GM18499 (cell line): ENCODE data around the gene IDH3A.
"Not testable (repeated sequence)": the region's sequence is repeated elsewhere in the genome, so short reads cannot be mapped to it uniquely, and the experiment has no call there.

Source experiments
- ATAC-seq: cut with Tn5 transposase; IDR thresholded peaks from one replicate; pipeline ENCODE4 v1.9.1; 2021; ENCODE audit warnings: moderate number of reproducible peaks; ENCODE audit not compliant: insufficient read depth, unreplicated experiment

IDH3A gene

DNA sequence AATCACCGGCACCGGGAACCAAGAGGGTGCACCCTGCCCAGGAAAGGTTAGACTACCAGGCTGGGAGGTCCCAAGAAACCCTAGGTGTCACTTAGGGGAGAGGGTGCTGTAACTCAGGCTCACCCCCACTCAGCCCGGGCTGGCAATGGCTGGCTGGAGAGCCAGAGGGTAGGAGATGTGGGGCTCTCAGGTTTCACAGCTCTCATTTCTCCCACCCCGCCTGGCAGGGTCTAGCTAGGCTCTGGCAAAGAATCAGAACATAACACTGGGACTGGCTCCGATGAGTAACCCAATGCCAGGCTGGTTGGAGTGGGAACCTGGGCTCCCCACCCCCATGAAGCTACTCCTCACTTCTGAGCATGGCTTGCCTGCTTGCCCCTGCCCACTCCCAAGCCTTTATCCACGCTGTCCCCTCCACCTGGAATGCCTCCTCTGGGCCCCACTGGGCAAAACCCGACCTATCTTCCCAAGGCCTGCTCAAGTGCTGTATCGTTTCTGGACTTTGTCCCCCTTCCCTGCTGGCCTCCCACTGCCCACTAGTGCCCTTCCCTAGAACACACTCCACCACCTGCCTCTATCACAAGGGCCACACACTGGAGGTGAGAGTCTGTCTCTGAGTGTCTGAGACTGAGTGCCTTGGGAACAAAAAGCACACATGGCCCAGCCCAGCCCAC lies 19.9 kb upstream of the IDH3A start:
- no peak for ATAC-seq

DNA sequence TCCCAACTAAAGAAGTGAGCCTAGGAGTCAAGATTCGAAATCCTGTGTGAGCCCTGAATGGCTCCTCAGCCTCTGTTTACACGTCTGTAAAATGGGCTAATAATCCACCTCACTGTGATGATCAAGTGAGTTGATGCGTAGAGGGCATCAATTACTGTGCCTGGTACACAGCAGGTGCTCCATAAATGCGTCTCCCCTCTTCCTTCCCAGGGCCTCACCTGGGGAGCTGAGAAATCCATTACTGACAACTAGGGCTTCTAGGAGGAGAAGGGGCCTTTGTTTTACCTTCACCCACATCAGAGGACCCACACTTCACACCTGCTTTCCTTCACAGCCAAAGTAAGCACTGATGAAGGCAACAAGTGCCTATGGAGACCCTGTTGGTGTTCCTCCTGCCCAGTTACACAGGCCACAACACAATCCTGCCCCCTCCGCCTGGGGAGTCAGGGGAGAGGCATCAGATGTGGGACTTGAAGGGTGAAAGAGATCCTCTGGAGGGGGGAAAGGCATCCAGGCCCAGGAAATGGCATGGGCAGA lies 19.3 kb upstream of the IDH3A start:
- no peak for ATAC-seq

DNA sequence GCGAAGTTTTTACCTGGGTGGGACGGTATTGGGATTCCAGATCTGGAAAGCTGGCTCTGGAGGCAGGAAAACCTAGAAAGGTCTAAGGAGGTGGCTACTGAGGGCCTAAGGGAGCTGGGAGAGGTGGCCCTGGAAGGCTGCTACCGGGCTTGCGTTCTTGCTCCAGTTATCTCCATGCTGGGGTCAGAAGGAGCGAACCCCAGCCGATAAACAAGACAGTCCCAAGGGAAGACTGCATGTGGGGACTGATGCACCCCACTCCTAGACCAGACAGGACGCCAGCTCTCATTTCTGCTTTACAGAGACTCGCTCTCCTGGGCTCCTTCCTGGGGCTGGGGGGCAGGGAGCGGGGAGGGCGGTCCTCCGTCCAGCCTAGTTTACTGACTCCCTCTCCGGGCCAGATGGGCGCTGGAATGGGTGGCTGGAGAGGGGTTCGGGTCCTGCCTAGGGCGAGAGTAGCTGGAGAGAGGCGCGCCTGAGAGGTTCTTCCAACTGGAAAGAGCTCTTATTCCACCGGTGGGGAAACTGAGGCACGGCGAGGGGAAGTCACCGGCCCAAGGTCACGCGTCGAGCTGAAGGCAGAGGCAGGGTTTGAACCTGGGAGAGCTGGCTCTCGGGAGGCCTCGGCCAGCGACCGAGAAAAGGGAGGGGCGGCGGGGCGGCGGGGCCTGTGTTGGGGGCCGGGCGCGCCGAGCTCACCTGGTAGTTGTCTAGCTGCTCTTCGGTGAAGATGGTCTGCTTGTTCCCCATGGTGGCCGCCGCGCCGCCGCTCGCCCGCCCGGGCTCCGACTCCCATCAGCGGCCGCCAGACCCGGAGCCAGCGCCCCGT lies 18.5 kb upstream of the IDH3A start:
- ATAC-seq: no peak

DNA sequence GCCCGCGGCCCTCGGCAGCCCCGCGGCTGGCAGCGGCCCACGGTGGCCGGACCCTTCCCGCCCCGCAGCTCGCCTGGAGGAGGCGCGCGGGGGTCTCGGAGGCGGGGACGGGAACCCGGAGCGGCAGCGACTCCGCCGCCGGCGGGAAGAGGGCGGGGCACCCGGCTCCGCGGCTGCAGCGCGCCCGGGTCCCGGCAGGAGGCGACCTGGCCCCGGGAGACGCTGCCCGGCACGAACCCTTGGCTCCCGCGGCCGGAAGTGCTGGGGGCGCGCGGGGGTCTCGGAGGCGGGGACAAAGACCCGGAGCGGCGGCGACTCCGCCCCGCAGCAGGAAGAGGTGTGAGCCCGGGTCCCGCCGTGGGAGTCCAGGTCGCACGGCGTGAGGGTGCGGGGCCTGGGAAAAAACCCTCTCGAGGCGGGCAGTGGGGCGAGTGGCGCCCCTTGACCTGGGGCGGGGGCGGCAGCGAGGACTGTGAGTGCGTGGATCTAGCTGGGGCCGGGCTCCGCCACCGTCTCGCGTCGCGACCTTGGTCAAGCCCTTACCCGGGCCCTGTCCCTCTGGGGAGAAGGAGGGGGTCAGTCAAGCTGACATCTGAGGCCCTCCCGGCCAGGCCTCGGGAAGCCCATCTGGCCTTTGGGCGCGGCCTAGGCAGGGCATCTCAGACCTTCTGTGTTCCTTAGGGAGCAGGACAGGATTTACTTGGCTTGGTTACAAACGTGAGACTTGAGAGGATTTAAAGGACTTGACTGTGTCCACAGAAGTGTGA lies 17.7 kb upstream of the IDH3A start, which contains the start of gene CIB2:
TSS of gene CIB2 (minus strand) at position 151 of the 767 bp plus-strand sequence. CDS start 230 bp downstream, outside the sequence.
- no peak for ATAC-seq

DNA sequence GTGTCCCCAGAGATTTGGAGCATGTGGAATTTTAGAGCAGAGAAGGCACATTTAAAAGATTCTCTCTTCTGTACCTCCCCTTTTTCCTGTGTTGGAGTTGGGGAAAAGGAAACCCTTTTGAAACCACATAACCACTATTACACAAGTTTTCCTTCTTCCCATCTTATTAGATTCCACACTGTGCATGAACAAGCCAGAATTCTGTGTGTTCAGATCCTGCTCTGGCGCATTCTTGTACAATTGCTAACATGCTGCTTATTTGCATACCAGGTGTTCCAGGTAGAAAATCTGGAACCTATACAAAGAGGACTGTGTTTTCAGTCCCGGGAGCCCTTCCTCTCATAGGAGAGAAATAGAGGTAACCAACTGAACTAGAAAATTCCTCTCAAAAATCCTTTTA lies 15.4 kb upstream of the IDH3A start:
- ATAC-seq: no peak

DNA sequence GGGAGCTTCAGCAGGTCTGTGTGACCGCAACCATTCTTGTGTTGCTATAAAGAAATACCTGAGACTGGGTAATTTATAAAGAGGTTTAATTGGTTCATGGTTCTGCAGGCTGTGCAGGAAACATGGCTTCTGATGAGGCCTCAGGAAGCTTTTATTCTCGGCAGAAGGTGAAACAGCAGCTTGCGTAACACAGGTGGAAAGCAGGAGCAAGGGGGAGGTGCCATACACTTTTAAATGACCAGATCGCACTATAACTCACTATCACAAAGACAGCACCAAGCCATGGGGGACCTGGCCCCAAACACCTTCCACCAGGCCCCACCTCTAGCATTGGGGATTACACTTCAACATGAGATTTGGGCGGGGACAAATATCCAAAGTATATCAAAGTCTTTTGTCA lies 9.6 kb upstream of the IDH3A start:
- no peak for ATAC-seq

DNA sequence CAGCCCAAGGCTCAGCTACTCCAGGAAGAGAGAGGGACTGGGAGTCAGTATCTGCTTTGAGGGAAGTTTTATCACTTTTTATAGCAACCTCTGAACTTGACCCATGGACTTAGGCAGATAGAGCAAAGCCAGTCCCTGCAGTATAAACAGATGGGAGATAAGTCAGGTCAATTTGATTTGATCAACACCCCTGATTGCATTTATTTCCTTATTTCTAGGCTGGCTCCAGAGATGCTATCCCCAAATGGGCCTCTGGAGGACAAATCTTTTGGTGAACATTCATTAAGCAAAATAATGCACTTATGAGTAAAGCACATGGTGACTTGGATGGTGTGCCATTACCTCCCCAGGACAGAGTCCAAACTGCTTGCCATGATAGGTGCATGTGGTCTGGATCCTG lies 8.9 kb upstream of the IDH3A start:
- no peak for ATAC-seq

DNA sequence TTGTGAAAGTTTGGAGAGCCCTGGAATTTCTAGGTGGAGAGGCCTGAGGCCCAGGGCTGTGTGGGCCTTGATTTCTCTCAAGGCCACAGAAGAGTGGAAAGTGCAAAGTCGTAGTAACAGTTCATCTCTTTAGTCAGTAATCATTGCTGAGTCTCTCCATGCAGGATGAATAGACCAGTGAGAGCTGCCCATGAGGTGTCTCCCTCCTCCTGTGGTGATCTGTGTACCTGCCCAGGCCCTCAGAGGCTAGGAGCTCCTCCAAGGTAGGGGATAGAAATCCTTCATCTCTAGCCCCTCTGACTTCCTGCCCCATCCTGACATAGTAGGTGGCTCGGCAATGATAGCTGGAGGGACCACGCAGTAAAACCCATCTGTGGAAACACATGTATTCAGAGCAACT lies 6.8 kb upstream of the IDH3A start:
- no peak for ATAC-seq

DNA sequence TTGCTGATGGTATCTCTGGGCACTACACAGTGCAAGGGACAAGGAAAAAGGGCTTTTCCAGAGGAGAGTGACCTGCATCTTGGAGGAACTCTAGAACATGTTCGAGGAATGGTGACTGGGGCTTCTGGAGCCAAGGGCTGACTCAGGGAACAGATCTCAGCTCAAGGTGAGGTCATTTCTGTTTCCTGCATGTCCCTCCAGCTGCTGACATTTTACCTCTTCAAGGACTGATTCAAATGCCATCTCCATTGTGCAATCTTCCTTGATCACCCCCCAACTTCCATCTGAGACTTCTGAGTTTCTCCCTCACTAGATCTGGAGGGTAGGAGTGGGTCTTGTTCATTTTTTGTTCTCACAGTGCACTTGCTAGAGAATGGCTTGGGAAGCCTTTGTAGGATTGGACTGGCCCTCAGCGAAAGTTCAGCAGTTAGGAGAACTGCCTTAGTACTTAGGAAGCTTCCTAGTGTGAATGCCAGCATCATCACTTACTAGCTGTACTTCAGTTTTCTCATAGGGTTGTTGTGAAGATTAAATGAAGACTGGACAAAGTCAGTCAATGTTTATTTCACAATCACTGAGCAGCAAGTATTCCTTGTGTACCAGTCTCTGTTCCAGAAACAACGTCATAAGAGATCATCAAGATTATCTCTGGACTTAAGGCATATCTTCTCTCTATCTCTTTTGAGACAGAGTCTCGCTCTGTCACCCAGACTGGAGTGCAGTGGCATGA lies 2.6 kb upstream of the IDH3A start:
- ATAC-seq: no peak

DNA sequence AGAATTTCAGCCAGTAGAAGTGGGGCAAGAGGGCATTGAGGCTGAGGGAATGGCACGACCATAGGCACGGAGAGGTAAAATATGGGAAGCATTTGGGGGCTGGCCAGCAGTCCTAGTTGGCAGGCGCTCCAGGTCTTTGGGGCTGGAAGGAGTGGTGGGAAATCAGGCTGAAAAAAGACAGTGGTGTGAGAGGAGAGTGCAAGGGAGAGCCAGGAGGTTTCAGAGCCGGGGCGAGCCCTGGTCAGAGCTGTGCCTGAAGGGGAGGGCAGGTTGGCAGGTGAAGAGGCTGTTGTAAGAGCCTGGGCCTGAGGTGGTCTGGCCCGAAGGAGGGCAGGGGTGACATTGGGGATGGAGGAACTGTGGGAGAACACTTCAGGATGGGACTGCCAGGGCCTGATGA lies 1.6 kb upstream of the IDH3A start:
- no peak for ATAC-seq

DNA sequence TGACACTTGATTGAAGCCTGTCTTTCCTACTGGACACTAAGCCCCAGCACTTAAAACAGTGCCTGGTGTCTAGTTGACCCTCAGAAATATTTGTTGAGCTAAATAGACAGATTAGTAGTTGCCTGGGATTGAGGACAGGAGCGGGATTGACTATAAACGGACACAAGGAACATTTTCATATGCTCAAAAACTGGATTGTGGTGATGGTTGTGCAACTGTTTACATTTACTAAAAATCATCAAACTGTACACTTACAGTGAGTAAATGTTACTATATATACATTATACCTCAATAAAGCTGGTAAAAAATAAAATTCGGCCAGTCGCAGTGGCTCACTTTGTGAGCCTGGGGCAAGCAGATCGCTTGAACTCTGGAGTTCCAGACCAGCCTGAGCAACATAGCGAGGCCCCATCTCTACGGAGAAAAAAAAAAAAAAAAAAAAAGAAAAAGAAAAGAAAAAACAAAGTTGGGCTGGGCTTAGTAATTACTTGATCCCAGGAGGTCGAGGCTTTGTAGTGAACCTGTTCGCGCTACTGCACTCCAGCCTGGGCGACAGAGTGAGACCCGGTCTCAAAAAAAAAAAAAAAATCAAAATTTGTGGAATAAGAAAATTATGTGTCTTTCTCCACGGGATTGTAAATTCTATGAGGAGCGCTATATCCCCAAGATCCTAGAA lies 632 bp upstream of the IDH3A start:
- peak; percentile 11 for ATAC-seq

DNA sequence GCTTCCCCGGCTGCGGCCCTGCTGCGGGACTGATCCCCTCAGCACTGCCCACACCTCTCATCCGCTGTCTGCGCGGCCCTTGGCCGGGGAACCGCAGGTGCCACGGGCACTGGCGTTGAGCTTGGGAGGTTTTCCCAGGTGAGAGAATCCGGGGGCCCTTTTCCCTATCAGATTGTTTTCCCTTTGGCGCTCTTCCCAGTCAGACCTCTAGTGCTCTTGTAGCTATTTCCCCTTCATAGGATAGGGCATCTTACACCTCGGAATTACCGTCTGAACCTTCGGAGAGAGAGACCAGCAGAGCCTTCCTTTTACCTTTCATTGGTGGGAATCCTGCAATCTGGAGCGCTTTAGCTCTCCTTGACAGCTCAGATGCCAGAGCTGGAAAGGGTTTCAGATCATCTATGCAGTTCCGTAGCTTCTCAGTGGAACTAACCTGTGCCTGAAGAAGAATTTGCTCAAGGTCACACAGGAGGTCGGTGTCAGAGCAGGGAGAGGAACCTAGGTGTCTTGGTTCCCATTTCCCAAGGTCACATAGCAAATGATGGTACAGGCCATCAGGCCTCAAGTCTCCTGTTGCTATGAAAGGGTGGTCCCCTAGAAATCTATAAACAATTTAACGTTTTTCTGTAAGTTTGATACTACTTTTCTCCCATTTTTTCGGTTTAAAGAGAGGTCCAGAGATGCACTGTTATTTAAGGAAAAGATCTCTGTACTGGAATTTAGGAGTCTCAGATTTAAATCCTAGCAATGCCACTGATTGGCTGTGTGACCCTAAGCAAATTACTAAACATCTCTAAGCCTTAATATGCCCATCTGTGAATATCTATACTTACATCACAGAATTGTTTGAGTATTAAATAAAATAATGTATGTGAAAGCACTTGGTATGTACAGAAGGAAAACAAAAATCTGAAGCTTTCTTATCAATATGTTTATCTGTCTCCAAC lies 916 bp downstream of the IDH3A start:
- ATAC-seq: no peak

DNA sequence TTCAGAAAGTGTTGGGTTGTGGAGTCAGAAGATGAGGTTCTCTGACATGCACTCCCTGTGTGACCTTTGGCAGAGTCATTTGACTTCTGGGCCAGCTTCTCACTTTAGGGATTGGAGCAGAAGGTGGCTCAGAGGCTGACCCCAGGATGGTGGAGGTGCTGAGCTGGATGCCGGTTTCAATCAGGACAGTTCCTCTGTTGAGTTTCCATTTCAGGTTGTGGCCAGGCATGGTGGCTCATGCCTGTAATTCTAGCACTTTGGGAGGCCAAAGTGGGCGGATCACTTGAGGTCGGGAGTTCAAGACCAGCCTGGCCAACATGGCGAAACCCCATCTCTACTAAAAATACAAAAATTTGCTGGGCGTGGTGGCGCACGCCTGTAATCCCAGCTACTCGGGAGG lies 1.9 kb downstream of the IDH3A start:
- not testable (repeated sequence) for ATAC-seq

DNA sequence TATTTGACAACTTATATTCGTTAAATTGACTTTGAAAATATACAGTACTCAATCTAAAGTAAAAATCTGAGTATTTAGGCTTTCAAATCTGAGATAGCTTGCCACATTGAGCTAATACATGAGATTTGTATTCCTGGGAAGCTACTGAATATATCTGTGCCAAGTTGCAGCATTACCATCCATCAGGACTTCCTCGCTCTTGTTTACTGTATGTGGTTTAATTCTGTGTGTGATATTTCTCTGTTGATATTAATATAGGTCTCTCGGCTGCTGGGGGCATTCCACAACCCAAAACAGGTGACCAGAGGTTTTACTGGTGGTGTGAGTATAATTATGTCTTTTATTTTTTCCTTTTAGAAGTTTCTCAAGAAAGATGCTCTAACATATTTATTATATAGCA lies 5.8 kb downstream of the IDH3A start:
- no peak for ATAC-seq

DNA sequence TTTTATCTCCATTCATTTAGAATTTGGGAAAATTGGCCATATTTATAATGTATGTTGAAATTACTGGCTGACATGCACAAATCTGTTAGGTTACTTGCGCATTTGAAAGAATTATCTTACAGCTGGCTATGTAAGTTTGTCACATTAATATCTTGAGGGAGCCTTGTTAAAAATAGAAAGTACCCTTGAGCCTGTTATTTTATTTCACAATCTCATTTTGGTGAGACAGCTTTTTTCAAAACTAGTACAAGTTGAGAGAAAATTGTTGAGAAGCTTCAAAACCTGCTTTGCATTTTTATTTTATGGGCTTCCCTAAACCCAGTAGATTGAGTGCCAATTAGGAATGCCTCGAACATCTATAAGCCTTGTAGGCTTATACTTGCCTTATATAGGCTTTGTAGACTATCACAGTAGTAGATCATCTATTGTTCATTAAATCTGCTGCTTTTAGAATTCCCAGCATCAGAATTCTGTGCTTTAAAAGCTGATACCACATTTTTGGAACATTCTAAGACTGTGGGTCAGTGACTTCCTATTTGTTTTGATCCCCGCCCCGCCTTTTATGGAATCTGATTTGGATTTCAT lies 6.3 kb downstream of the IDH3A start:
- no peak for ATAC-seq

DNA sequence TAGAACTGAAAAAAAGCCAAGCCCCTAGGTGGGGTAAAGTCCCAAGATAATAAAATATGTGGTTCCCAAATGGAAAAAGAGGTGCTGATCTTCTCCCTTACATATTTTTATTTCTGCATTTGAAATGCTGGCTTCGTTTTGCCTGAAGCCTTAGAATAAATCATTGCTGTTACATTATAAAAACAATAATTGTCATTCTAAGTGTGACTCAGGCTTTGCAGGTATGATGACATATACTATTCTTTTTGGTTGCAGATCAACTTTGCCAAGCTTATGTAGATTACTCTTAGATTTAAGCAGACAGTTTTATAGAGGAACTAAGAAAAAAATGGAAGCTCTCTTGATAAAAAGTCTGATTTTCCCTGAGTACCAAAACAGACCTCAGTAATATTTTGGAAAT lies 7.5 kb downstream of the IDH3A start:
- ATAC-seq: no peak

DNA sequence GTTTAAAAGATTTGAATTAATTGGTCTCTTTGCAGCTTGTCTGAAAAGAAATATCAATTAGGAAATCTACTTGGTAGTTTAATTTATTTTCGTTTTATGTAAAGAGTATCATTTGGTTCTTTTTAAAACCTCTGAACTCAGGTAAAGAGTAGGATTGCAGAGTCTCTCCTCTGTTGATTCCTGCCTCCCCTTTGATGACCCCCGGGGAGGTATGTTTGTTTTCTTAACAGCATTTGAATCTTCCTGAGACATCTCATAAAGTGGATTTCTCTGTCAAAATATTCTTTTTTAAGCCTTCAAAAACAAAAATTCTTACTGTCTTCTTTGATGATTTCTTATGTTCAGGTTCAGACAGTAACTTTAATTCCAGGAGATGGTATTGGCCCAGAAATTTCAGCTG lies 8.0 kb downstream of the IDH3A start:
- no peak for ATAC-seq

DNA sequence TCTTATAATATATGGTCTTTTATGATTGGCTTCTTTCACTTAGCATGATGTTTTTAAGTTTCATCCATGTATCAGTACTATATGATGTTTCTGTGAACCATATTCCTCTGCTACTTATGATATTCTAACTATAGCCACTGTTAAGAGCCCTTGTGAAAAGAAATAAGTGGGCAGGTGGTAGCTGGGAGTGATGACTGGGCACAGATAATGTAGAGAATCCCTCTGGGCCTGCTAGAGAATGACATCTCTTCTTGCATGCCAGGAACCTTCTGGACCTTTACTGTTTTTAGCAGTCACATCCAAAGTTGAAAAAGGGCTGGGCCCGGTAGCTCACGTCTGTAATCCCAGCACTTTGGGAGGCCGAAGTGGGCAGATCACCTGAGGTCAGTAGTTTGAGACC lies 10.2 kb downstream of the IDH3A start:
- ATAC-seq: no peak
